GM21526 (cell line): Measurements from ENCODE around the gene GPX4.
"Not testable (repeated sequence)": the region's sequence is repeated elsewhere in the genome, so short reads cannot be mapped to it uniquely, and the experiment has no call there.

Experiments
- ATAC-seq: cut with Tn5 transposase; IDR thresholded peaks from one replicate; pipeline ENCODE4 v1.9.1; 2021; ENCODE audit warnings: moderate library complexity; ENCODE audit not compliant: unreplicated experiment, low FRiP score

The GPX4 gene

GRCh38 chr19:1129084-1129483 lies 25.3 kb downstream of the GPX4 start:
- not testable (repeated sequence) for ATAC-seq

- no peak for ATAC-seq
Observed at GRCh38 chr19:1129535-1129934, 25.7 kb downstream of the GPX4 start.

- ATAC-seq = no peak
Observed at GRCh38 chr19:1130771-1131717, 27.2 kb downstream of the GPX4 start.

GRCh38 chr19:1131718-1132551 lies 28.1 kb downstream of the GPX4 start:
- peak; percentile 33 for ATAC-seq

GRCh38 chr19:1132552-1133383 lies 29.0 kb downstream of the GPX4 start:
- no peak for ATAC-seq

- peak; percentile 45 for ATAC-seq
Observed at GRCh38 chr19:1133471-1133929, 29.7 kb downstream of the GPX4 start.

- ATAC-seq = no peak
Observed at GRCh38 chr19:1134431-1134830, 30.6 kb downstream of the GPX4 start.

- ATAC-seq = no peak
Observed at GRCh38 chr19:1135454-1135853, 31.7 kb downstream of the GPX4 start.

GRCh38 chr19:1136201-1136600 lies 32.4 kb downstream of the GPX4 start:
- ATAC-seq = no peak

- no peak for ATAC-seq
Observed at GRCh38 chr19:1136621-1137317, 33.0 kb downstream of the GPX4 start.

- no peak for ATAC-seq
Observed at GRCh38 chr19:1138121-1138520, 34.3 kb downstream of the GPX4 start.

- no peak for ATAC-seq
Observed at GRCh38 chr19:1139126-1139525, 35.3 kb downstream of the GPX4 start.

GRCh38 chr19:1140272-1141027 lies 36.7 kb downstream of the GPX4 start:
- no peak for ATAC-seq

GRCh38 chr19:1141944-1142343 lies 38.1 kb downstream of the GPX4 start:
- no peak for ATAC-seq

GRCh38 chr19:1143828-1144399 lies 40.1 kb downstream of the GPX4 start:
- ATAC-seq = no peak

- ATAC-seq = no peak
Observed at GRCh38 chr19:1144741-1145140, 40.9 kb downstream of the GPX4 start.

- ATAC-seq = no peak
Observed at GRCh38 chr19:1145635-1146411, 42.0 kb downstream of the GPX4 start.

- no peak for ATAC-seq
Observed at GRCh38 chr19:1146412-1146699, 42.6 kb downstream of the GPX4 start.
